Ascending aorta (tissue), 2 donors: ENCODE data around the gene CLDN6. TPM values are rescaled to one million over a fixed set of nuclear protein-coding genes. Genes with fewer than 3 reads are reported as not detected.

ENCODE experiments used
- DNase-seq, 2 donors: peaks; one replicate each; pipeline ENCODE4 v3.0.0-alpha.2; 2019; ENCODE audit warnings: low spot score in 2 of 2
- H3K27ac ChIP-seq, 2 donors: fragments of 200-600 bp; sonication (generic); one replicate each; pipeline ENCODE4 v1.5.1; 2016 to 2017; ENCODE audit warnings: mild to moderate bottlenecking in 1 of 2
- H3K27me3 ChIP-seq: fragments of 200-600 bp; sonication (generic); one replicate; pipeline ENCODE4 v1.5.1; 2017
- H3K36me3 ChIP-seq, 2 donors: fragments of 200-600 bp; sonication (generic); one replicate each; pipeline ENCODE4 v1.5.1; 2016
- H3K4me1 ChIP-seq, 2 donors: fragments of 200-600 bp; sonication (generic); one replicate each; pipeline ENCODE4 v1.5.1; 2016 to 2017; ENCODE audit warnings: mild to moderate bottlenecking in 1 of 2
- H3K4me3 ChIP-seq, 2 donors: fragments of 200-600 bp; sonication (generic); one replicate each; pipeline ENCODE4 v1.5.1; 2016 to 2017; ENCODE audit warnings: mild to moderate bottlenecking in 1 of 2
- H3K9me3 ChIP-seq, 2 donors: fragments of 200-600 bp; sonication (generic); one replicate each; pipeline ENCODE4 v1.5.1; 2016
- CTCF ChIP-seq, 3 experiments: fragments of 200-600 bp in 2 of 3; fragments of 450-650 bp in 1 of 3; sonication (generic) in 2 of 3; IDR thresholded peaks; one replicate each; pipeline ENCODE4 v1.5.1; 2016 to 2019; ENCODE audit warnings: antibody characterized with exemption in 3 of 3, mild to moderate bottlenecking in 1 of 3, moderate library complexity in 1 of 3
- intact Hi-C: fragments of 100-400 bp; cut with DNase I; formaldehyde crosslinking; loops from one replicate; pipeline ENCODE4 v1.15.1; 2023
- total RNA-seq: library from RNA; depleted of rRNA; stranded (reverse); fragments of >200 nt; gene quantifications from one replicate; pipeline ENCODE4 v1.1.0, GENCODE V29; 2016

Gene CLDN6
- total RNA-seq, 1 donor from 2014 or later, result not detected

GRCh38 chr16:3020247-3020603 is 2.2 kb upstream of the CLDN6 start, which contains the start of gene TNFRSF12A:
Gene TNFRSF12A, plus strand, starts transcription at chr16:3020368. Its CDS starts 30 bp downstream, at chr16:3020398.
- Histone ChIP-seq H3K4me3 (peak within 1 kb of the TSS; percentile 68 to 93), H3K4me1 (peaks cover 9 to 34% of the 10 kb centered on the region in 2 donors), H3K9me3 (no peaks in the 10 kb centered on the region), H3K27ac (peak within 1 kb of the TSS; percentile 98 to 100), H3K27me3 (peaks cover 6% of the 10 kb centered on the region), H3K36me3 (no peaks in the 10 kb centered on the region)
- intact Hi-C loops, result loop anchor here (1.0 to 10.0 kb wide), 10 partner anchors 16 to 1408 kb away; partner anchors contain the start of genes BRICD5, CEMP1, CRAMP1 and FLYWCH2
- TF ChIP-seq CTCF (IDR thresholded peaks at IDR 0.05), result peak in 1 of 3 experiments; percentile 26
- DNase-seq, result peak in 1 of 2 donors; percentile 89

- Histone ChIP-seq H3K27ac (peak overlapping the region in 1 of 2 donors; percentile 100), H3K36me3 (no peaks in the 10 kb centered on the region), H3K9me3 (no peaks in the 10 kb centered on the region), H3K4me1 (peaks cover 9 to 29% of the 10 kb centered on the region in 2 donors), H3K4me3 (peak overlapping the region; percentile 68 to 93), H3K27me3 (peaks cover 6% of the 10 kb centered on the region)
- TF ChIP-seq CTCF (IDR thresholded peaks at IDR 0.05), result no peak
- intact Hi-C loops, result loop anchor here (1.0 to 10.0 kb wide), 10 partner anchors 15 to 1407 kb away; partner anchors contain the start of genes BRICD5, CEMP1, CRAMP1 and FLYWCH2
- DNase-seq, result no peak
These were observed 1.7 kb upstream of the CLDN6 start for GRCh38 chr16:3019594-3020246.

GRCh38 chr16:3017344-3017743 is 639 bp downstream of the CLDN6 start:
- intact Hi-C loops, result no loop called here
- Histone ChIP-seq H3K36me3 (no peaks in the 10 kb centered on the region), H3K4me3 (no peak overlapping the region), H3K9me3 (no peaks in the 10 kb centered on the region), H3K27me3 (peaks cover 20% of the 10 kb centered on the region), H3K4me1 (peaks cover 0 to 13% of the 10 kb centered on the region in 2 donors), H3K27ac (no peak overlapping the region)
- DNase-seq, result no peak
- TF ChIP-seq CTCF (IDR thresholded peaks at IDR 0.05), result no peak

GRCh38 chr16:3015865-3016521 is 2.0 kb downstream of the CLDN6 start:
- intact Hi-C loops, result no loop called here
- Histone ChIP-seq H3K36me3 (no peaks in the 10 kb centered on the region), H3K27me3 (peaks cover 23% of the 10 kb centered on the region), H3K9me3 (no peaks in the 10 kb centered on the region), H3K27ac (no peak overlapping the region), H3K4me1 (peaks cover 0 to 9% of the 10 kb centered on the region in 2 donors), H3K4me3 (no peak overlapping the region)
- no peak for DNase-seq
- no peak for TF ChIP-seq CTCF (IDR thresholded peaks at IDR 0.05)

- Histone ChIP-seq H3K4me3 (no peak overlapping the region), H3K4me1 (peaks cover 0 to 8% of the 10 kb centered on the region in 2 donors), H3K36me3 (no peaks in the 10 kb centered on the region), H3K9me3 (no peaks in the 10 kb centered on the region), H3K27me3 (peaks cover 23% of the 10 kb centered on the region), H3K27ac (no peak overlapping the region)
- no peak for DNase-seq
- intact Hi-C loops, result no loop called here
- no peak for TF ChIP-seq CTCF (IDR thresholded peaks at IDR 0.05)
These were observed 3.0 kb downstream of the CLDN6 start for GRCh38 chr16:3014971-3015370.
